NCI-H1092 treated with DMSO at 0.1 percent for 48 hours (cell line): ENCODE data around the gene CCDC102B.
"Not testable (repeated sequence)": the region's sequence is repeated elsewhere in the genome, so short reads cannot be mapped to it uniquely, and the experiment has no call there.

Experiments used
- DNase-seq: peaks from one replicate; lab custom pipeline; 2025; lab: John Stamatoyannopoulos, UW

CCDC102B gene

DNA sequence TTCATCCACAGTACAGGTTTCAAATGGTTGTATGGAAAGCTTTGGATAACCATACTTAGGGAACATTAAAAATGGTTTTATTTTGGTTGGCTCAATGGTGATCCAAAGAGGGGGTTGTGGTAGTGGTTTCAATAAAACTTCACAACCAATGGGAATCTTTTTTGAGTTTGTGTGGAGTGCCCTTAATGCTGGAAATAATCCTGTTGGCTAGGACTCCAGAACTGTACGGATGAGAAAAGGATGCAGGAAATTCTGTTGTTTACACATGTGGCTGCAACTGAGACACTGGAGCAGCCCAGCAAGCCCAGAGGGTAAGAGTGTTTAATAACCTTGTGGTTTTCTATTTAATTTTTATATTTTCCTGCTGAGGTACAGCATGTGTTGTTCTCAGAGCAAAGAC lies at the start of gene CCDC102B:
TSS of gene CCDC102B (plus strand) at position 210 of the 400 bp plus-strand sequence. CDS start 38,684 bp downstream, outside the sequence.
- DNase-seq, result peak; percentile 87

- DNase-seq, result no peak
These were observed 40.8 kb upstream of the CCDC102B start for GRCh38 chr18:68757126-68757525.

DNA sequence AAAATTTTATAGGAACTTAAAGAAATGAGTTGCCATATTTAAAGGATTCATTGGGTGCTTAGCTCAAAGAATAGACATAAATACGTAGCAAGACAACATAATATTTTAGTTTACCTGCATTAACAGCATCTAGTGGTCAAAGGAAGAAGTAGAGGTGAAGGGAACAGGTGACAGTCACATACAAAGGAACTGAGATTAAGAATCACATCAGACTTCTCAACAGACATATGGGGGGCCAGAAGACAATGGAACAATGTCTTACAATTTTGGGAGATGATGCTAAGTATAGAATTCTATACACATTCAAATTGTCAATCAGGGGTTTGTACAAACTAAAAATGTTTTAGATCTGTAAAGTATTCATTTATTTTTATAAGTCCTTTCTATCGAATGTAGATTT lies 38.6 kb upstream of the CCDC102B start:
- no peak for DNase-seq

DNA sequence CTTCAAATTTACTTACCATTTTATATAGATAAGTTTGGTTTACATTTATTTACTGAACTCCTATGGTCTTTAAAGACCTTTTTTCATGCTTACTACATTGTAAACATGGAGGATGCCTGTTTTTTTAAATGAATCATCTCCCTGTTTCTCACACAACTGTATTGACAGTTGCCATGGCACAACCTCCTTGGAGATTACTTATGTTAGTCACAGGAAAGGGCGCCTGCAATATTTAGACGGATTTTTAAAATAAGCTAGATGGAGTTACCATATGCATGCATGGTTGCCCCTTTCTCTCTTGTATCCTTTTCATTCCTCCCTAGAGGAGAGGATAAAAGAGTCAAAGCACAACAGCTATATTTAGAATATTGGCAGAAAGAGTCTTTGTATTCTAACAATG lies 34.8 kb upstream of the CCDC102B start:
- DNase-seq, result no peak

- no peak for DNase-seq
These were observed 33.9 kb upstream of the CCDC102B start for GRCh38 chr18:68764016-68764415.

- no peak for DNase-seq
These were observed 31.4 kb upstream of the CCDC102B start for GRCh38 chr18:68766433-68766832.

GRCh38 chr18:68769461-68769860 lies 28.4 kb upstream of the CCDC102B start:
- DNase-seq, result no peak

GRCh38 chr18:68772268-68772667 lies 25.6 kb upstream of the CCDC102B start:
- DNase-seq, result no peak

GRCh38 chr18:68778280-68778886 lies 19.5 kb upstream of the CCDC102B start:
- DNase-seq, result no peak

DNA sequence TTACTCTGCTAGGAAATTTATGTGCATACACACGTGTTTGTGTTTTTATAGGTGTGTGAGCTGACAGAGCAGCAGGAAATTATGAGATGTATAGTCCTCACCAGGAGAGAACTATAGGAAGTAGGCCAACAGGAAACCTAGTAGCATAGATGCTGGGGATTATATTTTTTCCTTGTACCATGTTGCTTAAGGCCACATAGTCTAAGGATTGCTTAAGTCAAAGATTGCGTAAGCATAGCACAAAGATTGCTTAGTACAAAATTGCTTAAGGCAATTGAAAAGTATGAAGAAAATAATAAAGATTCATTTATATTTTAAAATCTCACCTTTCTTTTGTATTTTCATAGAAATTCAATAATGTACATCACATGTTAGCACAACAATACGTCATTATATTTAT lies 18.7 kb upstream of the CCDC102B start:
- no peak for DNase-seq

DNA sequence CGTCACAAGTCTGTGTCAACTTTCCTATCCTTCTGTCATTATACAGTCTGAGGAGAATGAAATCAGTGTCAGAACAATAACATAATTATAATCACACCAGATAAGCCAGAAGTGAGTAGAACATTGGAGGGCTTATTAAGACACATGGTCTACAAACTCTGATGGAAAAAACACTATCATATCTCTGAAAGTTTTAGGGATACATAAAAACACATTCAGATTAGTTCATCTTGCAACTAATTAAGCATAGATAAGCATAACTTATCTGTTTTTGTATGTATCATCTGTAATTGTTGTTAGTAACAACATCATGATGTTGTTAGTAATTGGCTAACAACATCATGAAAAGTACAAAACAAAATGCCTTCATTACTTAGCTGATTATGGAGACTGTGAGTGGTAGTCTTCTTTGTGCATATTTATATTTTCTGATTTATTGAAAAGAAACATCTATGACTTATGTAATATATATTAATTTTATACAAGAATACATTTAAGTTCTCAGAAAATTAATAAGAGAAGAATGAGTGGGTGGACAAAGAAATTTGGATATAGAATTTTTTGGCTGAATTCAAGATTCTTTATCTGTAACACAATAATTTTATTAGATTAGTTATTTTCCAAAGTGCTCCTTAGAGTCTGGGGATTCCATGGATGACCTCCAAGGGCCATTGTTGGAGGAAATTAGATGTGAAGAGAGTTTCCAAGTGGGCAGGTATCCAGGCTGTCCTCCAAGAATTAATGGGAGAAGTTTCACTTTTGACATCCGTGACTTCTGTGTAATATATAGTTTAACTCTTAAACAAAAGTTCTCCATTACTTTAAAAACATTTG lies 16.9 kb upstream of the CCDC102B start:
- DNase-seq, result no peak

- DNase-seq, result no peak
These were observed 14.4 kb upstream of the CCDC102B start for GRCh38 chr18:68783506-68783905.

DNA sequence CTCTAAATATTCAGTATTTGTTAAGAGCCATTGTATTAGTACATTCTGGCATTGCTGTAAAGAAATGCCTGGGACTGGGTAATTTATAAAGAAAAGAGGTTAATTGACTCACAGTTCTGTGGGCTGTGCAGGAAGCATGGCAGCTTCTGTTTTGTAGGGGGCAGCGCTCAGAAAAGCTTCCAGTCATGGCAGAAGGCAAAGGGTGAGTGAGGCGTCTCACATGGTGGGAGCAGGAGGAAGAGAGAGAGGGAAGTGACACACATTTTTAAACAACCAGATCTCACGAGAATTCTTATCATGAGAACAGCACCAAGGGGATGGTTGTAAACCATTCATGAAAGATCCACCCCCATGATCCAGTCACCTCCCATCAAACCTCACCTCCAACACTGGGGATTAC lies 13.8 kb upstream of the CCDC102B start:
- no peak for DNase-seq

- DNase-seq, result not testable (repeated sequence)
These were observed 7.6 kb upstream of the CCDC102B start for GRCh38 chr18:68790290-68790689.

DNA sequence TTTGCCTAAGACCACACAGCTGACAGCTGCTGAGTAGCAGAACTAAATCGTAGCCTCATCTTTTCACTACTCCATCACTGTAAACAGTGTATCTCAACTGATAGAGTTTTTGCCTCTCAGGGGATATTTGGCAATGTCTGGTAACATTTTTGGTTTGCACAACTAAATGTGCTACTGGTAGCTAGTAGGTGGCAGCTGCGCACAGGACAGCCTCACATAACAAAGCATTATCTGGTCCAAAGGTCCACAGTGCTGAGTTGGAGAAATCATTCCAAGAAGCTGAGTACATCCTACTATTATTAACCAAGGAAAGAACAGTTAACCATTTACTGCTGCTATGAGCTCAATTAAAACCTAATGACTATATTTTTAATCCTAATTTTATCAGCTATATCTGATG lies 6.1 kb upstream of the CCDC102B start:
- DNase-seq, result no peak

GRCh38 chr18:68793951-68794350 lies 3.9 kb upstream of the CCDC102B start:
- no peak for DNase-seq

- DNase-seq, result peak; percentile 90
These were observed 767 bp upstream of the CCDC102B start for GRCh38 chr18:68796936-68797690.

GRCh38 chr18:68800075-68800474 lies 2.2 kb downstream of the CCDC102B start:
- DNase-seq, result no peak

DNA sequence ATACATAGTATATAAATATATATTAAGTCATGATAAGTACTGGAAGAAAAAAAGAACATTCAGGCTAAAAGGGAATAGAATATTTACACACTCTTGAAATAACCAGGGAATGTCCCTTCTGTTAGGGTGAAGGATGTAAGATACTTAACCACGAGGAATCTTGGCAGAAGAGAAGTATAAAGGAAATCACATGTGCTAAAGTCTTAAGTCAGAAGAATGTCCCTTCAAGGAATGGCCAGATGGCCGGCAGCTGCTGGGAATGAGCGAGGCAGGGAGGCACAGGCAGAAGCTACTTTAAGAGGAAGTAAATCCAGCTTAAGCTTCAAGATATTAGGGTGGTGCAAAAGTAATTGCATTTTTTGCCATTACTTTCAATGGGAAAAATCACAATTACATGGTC lies 5.5 kb downstream of the CCDC102B start:
- no peak for DNase-seq

- DNase-seq, result no peak
These were observed 19.7 kb downstream of the CCDC102B start for GRCh38 chr18:68817584-68817983.

- DNase-seq, result no peak
These were observed 20.7 kb downstream of the CCDC102B start for GRCh38 chr18:68818584-68818983.

GRCh38 chr18:68822926-68823325 lies 25.0 kb downstream of the CCDC102B start:
- DNase-seq, result no peak

DNA sequence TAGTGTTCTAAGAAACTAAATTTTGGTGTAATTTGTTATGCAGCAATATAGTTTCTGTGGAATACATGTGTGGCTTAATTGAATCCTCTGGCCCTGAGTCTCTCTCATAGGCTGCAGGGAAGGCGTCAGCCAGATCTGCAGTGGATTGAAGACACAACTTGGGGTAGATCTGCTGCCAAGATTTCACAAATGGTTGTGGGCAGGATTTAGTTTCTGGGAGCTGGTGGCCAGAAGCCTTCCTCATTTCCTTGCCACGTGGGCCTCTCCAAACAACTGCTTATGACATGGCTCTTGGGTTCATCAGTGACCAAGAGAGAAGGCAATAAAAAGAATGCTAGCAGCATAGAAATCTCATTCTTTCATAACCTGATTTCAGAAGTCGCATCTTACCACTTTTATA lies 28.2 kb downstream of the CCDC102B start:
- DNase-seq, result no peak
